Endometrial microvascular endothelial cells (primary cell): ENCODE data around the gene FAM180A. TPM values are rescaled to one million over a fixed set of nuclear protein-coding genes. Genes with fewer than 3 reads are reported as not detected.

Source experiments
- in situ Hi-C: cut with HindIII; loops from 2 replicates; pipeline ENCODE4 v1.10.0; 2017; ENCODE audit warnings: low sequenced_read_pairs, low pct_unique_long_range_greater_than_20kb; ENCODE audit errors: inconsistent ontology term
- total RNA-seq: library from RNA; depleted of rRNA; stranded (reverse); fragments of >200 nt; gene quantifications from one replicate; pipeline ENCODE4 v1.2.3, GENCODE V29; 2015; ENCODE audit errors: inconsistent ontology term

Gene FAM180A
- total RNA-seq, 1 donor from 2014 or later, result not detected

GRCh38 chr7:135704698-135705097 lies 43.9 kb downstream of the FAM180A start:
- in situ Hi-C loops, result no loop called here

- in situ Hi-C loops, result no loop called here
Measured at GRCh38 chr7:135704074-135704473, 44.5 kb downstream of the FAM180A start.

- in situ Hi-C loops, result loop anchor here (10.0 kb wide), 2 partner anchors 227 to 267 kb away; no protein-coding TSS in a partner anchor
Measured at GRCh38 chr7:135697276-135698049, 51.1 kb downstream of the FAM180A start.

- in situ Hi-C loops, result loop anchor here (10.0 kb wide), 2 partner anchors 231 to 271 kb away; no protein-coding TSS in a partner anchor
Measured at GRCh38 chr7:135693558-135693957, 55.1 kb downstream of the FAM180A start.

GRCh38 chr7:135692606-135693005 lies 56.0 kb downstream of the FAM180A start:
- in situ Hi-C loops, result loop anchor here (10.0 kb wide), 2 partner anchors 232 to 272 kb away; no protein-coding TSS in a partner anchor

- in situ Hi-C loops, result loop anchor here (10.0 kb wide), 2 partner anchors 233 to 273 kb away; no protein-coding TSS in a partner anchor
Measured at GRCh38 chr7:135692055-135692454, 56.6 kb downstream of the FAM180A start.

- in situ Hi-C loops, result loop anchor here (10.0 kb wide), 2 partner anchors 234 to 274 kb away; no protein-coding TSS in a partner anchor
Measured at GRCh38 chr7:135690566-135690965, 58.0 kb downstream of the FAM180A start.

GRCh38 chr7:135687466-135687865 lies 61.1 kb downstream of the FAM180A start:
- in situ Hi-C loops, result no loop called here

GRCh38 chr7:135685306-135686084 lies 63.1 kb downstream of the FAM180A start:
- in situ Hi-C loops, result no loop called here

- in situ Hi-C loops, result no loop called here
Measured at GRCh38 chr7:135684699-135685098, 63.9 kb downstream of the FAM180A start.

GRCh38 chr7:135684136-135684535 lies 64.5 kb downstream of the FAM180A start:
- in situ Hi-C loops, result no loop called here

GRCh38 chr7:135683609-135684008 lies 65.0 kb downstream of the FAM180A start:
- in situ Hi-C loops, result no loop called here

GRCh38 chr7:135682191-135682590 lies 66.4 kb downstream of the FAM180A start:
- in situ Hi-C loops, result no loop called here

- in situ Hi-C loops, result no loop called here
Measured at GRCh38 chr7:135681762-135682161, 66.9 kb downstream of the FAM180A start.

Other genes starting within 250 kb of the FAM180A start
- 9.6 TPM for gene CNOT4, start 238.7 kb downstream of the FAM180A start, total RNA-seq
- 90.8 TPM for gene NUP205, start 190.9 kb downstream of the FAM180A start, total RNA-seq
- gene STMP1, start 86.3 kb downstream of the FAM180A start, total RNA-seq, result 15.7 TPM
- 0.28 TPM for gene SLC13A4, start 20.6 kb downstream of the FAM180A start, total RNA-seq
- gene MTPN, start 228.5 kb upstream of the FAM180A start, total RNA-seq, result 191 TPM